G401.6 (cell line): Measurements from ENCODE around the gene MLH1.

Experiments
- FAIRE-seq: peaks from 2 replicates; lab custom pipeline; 2012; peaks lifted over from hg19 to GRCh38; lab: Jason Lieb, UNC

The MLH1 gene

GRCh38 chr3:36981006-36981405 is 12.3 kb upstream of the MLH1 start:
- no peak for FAIRE-seq

GRCh38 chr3:36988356-36988755 is 5.0 kb upstream of the MLH1 start:
- FAIRE-seq = no peak

GRCh38 chr3:36989005-36989404 is 4.3 kb upstream of the MLH1 start:
- FAIRE-seq = no peak

- no peak for FAIRE-seq
These were observed 3.8 kb upstream of the MLH1 start for GRCh38 chr3:36989568-36989967.

- no peak for FAIRE-seq
These were observed 2.2 kb upstream of the MLH1 start for GRCh38 chr3:36991147-36991546.

- no peak for FAIRE-seq
These were observed 1.2 kb upstream of the MLH1 start for GRCh38 chr3:36991923-36992805.

- peak; percentile 100 for FAIRE-seq
These were observed 452 bp upstream of the MLH1 start, which contains the start of gene EPM2AIP1 for GRCh38 chr3:36992806-36993325. TSS of gene EPM2AIP1 (minus strand) at chr3:36993131. CDS start at chr3:36993077, 54 bp downstream.

GRCh38 chr3:37014620-37015019 is 21.3 kb downstream of the MLH1 start:
- FAIRE-seq = no peak

GRCh38 chr3:37015642-37016041 is 22.3 kb downstream of the MLH1 start:
- FAIRE-seq = no peak

GRCh38 chr3:37016903-37017302 is 23.6 kb downstream of the MLH1 start:
- no peak for FAIRE-seq

GRCh38 chr3:37017683-37018082 is 24.4 kb downstream of the MLH1 start:
- no peak for FAIRE-seq

GRCh38 chr3:37024092-37024491 is 30.8 kb downstream of the MLH1 start:
- FAIRE-seq = no peak

- no peak for FAIRE-seq
These were observed 31.6 kb downstream of the MLH1 start for GRCh38 chr3:37024820-37025405.

GRCh38 chr3:37025561-37026335 is 32.4 kb downstream of the MLH1 start:
- FAIRE-seq = no peak

GRCh38 chr3:37026851-37027250 is 33.5 kb downstream of the MLH1 start:
- no peak for FAIRE-seq

GRCh38 chr3:37028329-37028728 is 35.0 kb downstream of the MLH1 start:
- FAIRE-seq = no peak

GRCh38 chr3:37029111-37029510 is 35.8 kb downstream of the MLH1 start:
- no peak for FAIRE-seq

- no peak for FAIRE-seq
These were observed 36.3 kb downstream of the MLH1 start for GRCh38 chr3:37029516-37030163.

- FAIRE-seq = no peak
These were observed 37.3 kb downstream of the MLH1 start for GRCh38 chr3:37030588-37030987.

GRCh38 chr3:37031096-37031682 is 37.9 kb downstream of the MLH1 start:
- FAIRE-seq = no peak

- FAIRE-seq = no peak
These were observed 39.6 kb downstream of the MLH1 start for GRCh38 chr3:37032961-37033360.

GRCh38 chr3:37037352-37037751 is 44.0 kb downstream of the MLH1 start:
- FAIRE-seq = no peak
